ENCODE data around the gene ATF1.

Gene ATF1

DNA sequence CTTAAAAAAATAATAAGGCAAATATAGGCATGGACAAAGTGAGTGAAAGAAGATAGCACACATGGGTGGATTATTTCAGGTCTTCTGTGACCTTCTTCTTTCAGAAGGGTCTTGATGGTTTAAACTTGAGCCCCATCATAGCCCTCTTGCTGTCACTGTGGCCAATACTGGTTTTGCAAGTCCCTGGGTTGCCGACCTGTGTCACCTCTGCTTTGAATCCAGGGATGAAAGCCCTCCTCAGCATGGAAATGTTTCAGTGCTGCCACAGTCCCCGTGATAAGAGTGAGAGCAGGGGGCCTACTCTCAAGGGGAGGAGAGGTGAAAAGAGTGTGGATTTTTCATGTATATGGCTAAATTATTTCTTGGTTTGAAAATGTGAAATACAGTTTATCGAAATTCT lies 30.2 kb upstream of the ATF1 start:
- H3K9me3 ChIP-seq (ENCODE audit: control insufficient read depth, low read length): no peaks in the 10 kb centered on the region
- no peak for DNase-seq (ENCODE audit: low read depth)
- no peak overlapping the region for H3K9ac ChIP-seq (ENCODE audit: low read length)
- peaks cover 5% of the 10 kb centered on the region for H3K4me1 ChIP-seq (ENCODE audit: control insufficient read depth, insufficient read depth, low read length)
- no peak overlapping the region for H3K4me3 ChIP-seq (ENCODE audit: low read length)
- no peaks in the 10 kb centered on the region for H3K27me3 ChIP-seq (replicated peaks; ENCODE audit: control insufficient read depth, insufficient read depth, low read length)
- peaks cover 44% of the 10 kb centered on the region for H3K36me3 ChIP-seq (ENCODE audit: control insufficient read depth, insufficient read depth, low read length, severe bottlenecking)

DNA sequence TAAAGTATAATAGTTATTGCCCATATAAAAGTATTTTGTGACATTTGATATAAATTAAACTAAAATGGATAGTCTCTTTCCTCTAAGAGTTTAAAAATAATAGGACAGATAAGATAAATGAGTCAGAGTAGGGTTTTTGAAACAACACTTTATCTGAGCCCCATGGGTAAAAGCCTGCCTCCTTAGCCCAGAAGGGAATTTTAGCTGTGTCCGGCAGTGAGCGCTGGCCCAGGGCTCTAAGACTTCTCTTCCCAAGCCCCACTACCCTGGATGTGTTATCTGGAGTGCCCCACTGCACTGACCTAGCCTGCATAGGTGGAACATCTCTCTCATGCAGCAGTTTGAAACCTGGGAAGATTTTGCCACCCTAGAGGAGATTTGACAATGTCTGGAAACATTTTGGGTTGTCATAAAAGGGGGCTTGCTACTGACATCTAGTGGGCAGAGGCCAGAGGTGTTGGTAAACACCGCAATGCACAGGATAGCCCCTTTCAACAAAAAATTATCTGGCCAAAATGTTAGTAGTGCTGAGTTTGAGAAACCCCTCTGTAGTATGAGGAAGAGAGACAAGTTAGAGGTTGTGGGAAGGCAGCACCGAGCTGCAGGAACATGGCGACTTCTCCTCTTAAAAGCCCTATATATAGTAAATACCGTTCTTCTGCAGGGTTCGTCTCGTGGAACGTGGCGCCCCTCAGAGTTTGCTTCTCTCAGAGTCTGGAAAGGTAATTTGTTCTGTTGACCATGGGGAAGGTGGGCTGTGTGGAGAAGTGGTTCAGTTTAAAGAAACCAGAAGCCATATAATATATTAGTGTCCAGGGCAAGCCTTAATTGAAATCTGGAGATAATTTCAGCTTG lies 29.3 kb upstream of the ATF1 start:
- no peak overlapping the region for H3K4me3 ChIP-seq (ENCODE audit: low read length)
- no peaks in the 10 kb centered on the region for H3K9me3 ChIP-seq (ENCODE audit: control insufficient read depth, low read length)
- no peak overlapping the region for H3K9ac ChIP-seq (ENCODE audit: low read length)
- H3K27me3 ChIP-seq (replicated peaks; ENCODE audit: control insufficient read depth, insufficient read depth, low read length): no peaks in the 10 kb centered on the region
- peaks cover 5% of the 10 kb centered on the region for H3K4me1 ChIP-seq (ENCODE audit: control insufficient read depth, insufficient read depth, low read length)
- H3K36me3 ChIP-seq (ENCODE audit: control insufficient read depth, insufficient read depth, low read length, severe bottlenecking): peaks cover 45% of the 10 kb centered on the region
- peak; percentile 68 for DNase-seq (ENCODE audit: low read depth)

GRCh38 chr12:50739611-50740010 lies 24.3 kb upstream of the ATF1 start:
- H3K4me3 ChIP-seq (ENCODE audit: low read length): no peak overlapping the region
- no peaks in the 10 kb centered on the region for H3K9me3 ChIP-seq (ENCODE audit: control insufficient read depth, low read length)
- DNase-seq (ENCODE audit: low read depth): no peak
- no peak overlapping the region for H3K9ac ChIP-seq (ENCODE audit: low read length)
- peaks cover 68% of the 10 kb centered on the region for H3K36me3 ChIP-seq (ENCODE audit: control insufficient read depth, insufficient read depth, low read length, severe bottlenecking)
- no peaks in the 10 kb centered on the region for H3K27me3 ChIP-seq (replicated peaks; ENCODE audit: control insufficient read depth, insufficient read depth, low read length)
- H3K4me1 ChIP-seq (ENCODE audit: control insufficient read depth, insufficient read depth, low read length): no peaks in the 10 kb centered on the region

DNA sequence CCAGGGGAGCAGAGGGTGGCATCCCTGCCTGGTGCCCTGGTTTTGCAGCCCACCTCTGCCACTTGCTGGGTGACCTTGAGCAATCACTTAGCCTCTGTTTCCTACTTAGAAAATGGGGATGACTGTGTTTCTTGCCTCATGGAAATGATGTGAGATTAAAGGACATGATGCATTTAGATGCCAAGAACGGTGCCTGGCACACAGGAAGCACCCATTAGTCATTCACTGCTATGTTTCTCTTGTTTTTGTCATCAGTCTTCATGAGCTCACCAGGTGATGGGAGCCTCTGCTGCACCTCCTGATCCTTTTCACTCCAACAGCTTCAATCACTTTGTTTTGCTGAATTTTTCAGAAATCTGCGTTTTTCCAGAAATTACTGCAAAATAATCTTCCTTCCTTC lies 23.6 kb upstream of the ATF1 start:
- peaks cover 73% of the 10 kb centered on the region for H3K36me3 ChIP-seq (ENCODE audit: control insufficient read depth, insufficient read depth, low read length, severe bottlenecking)
- no peaks in the 10 kb centered on the region for H3K9me3 ChIP-seq (ENCODE audit: control insufficient read depth, low read length)

DNA sequence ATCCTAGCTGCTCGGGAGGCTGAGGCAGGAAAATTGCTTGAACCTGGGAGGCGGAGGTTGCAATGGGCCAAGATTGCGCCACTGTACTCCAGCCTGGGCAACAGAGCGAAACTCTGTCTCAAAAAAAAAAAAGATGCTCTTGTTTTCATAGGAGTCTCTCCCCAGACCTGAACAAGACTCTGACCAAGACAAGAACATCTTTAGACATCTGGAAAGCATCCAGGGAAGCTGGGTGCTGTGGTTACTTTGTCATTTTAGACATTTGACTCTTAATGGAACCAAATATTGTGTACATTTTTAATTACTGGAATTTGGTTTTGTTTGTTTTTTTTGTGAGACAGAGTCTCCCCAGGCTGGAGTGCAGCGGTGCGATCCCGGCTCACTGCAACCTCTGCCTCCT lies 21.1 kb upstream of the ATF1 start:
- Histone ChIP-seq H3K9me3 (ENCODE audit: control insufficient read depth, low read length) (no peaks in the 10 kb centered on the region), H3K27me3 (replicated peaks; ENCODE audit: control insufficient read depth, insufficient read depth, low read length) (no peaks in the 10 kb centered on the region), H3K4me3 (ENCODE audit: low read length) (no peak overlapping the region), H3K9ac (ENCODE audit: low read length) (no peak overlapping the region), H3K4me1 (ENCODE audit: control insufficient read depth, insufficient read depth, low read length) (peaks cover 9% of the 10 kb centered on the region), H3K36me3 (ENCODE audit: control insufficient read depth, insufficient read depth, low read length, severe bottlenecking) (peaks cover 61% of the 10 kb centered on the region)
- no peak for DNase-seq (ENCODE audit: low read depth)

More for the DNA sequence above, 23.6 kb upstream of the ATF1 start:
- no peaks in the 10 kb centered on the region for H3K4me1 ChIP-seq (ENCODE audit: control insufficient read depth, insufficient read depth, low read length)
- no peak overlapping the region for H3K4me3 ChIP-seq (ENCODE audit: low read length)
- no peak overlapping the region for H3K9ac ChIP-seq (ENCODE audit: low read length)
- DNase-seq (ENCODE audit: low read depth): no peak
- H3K27me3 ChIP-seq (replicated peaks; ENCODE audit: control insufficient read depth, insufficient read depth, low read length): no peaks in the 10 kb centered on the region

DNA sequence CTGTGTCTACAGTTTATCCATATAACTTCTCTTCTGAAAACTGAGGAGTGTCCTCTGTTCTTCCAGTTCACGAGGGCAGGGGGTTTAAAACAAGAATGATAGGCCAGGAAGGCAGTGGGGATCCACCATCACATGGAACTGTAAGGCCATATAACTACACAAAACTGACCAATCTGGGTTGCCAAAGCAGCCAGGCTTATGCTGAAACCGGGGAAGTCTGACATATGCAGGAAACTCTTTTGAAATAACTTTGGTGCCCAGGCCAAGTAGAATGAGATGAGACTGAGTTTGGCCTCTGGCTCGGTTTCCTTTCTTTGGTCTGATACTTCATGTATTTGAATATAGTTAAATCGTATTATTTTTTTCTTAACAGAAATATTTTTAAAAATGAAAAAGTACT lies 18.0 kb upstream of the ATF1 start:
- Histone ChIP-seq H3K9ac (ENCODE audit: low read length) (no peak overlapping the region), H3K27me3 (replicated peaks; ENCODE audit: control insufficient read depth, insufficient read depth, low read length) (no peaks in the 10 kb centered on the region), H3K9me3 (ENCODE audit: control insufficient read depth, low read length) (no peaks in the 10 kb centered on the region), H3K36me3 (ENCODE audit: control insufficient read depth, insufficient read depth, low read length, severe bottlenecking) (peaks cover 32% of the 10 kb centered on the region), H3K4me3 (ENCODE audit: low read length) (no peak overlapping the region), H3K4me1 (ENCODE audit: control insufficient read depth, insufficient read depth, low read length) (peaks cover 9% of the 10 kb centered on the region)
- DNase-seq (ENCODE audit: low read depth): no peak

GRCh38 chr12:50746431-50746830 lies 17.5 kb upstream of the ATF1 start:
- no peak for DNase-seq (ENCODE audit: low read depth)
- Histone ChIP-seq H3K9me3 (ENCODE audit: control insufficient read depth, low read length) (no peaks in the 10 kb centered on the region), H3K4me1 (ENCODE audit: control insufficient read depth, insufficient read depth, low read length) (peaks cover 9% of the 10 kb centered on the region), H3K4me3 (ENCODE audit: low read length) (no peak overlapping the region), H3K27me3 (replicated peaks; ENCODE audit: control insufficient read depth, insufficient read depth, low read length) (no peaks in the 10 kb centered on the region), H3K9ac (ENCODE audit: low read length) (no peak overlapping the region), H3K36me3 (ENCODE audit: control insufficient read depth, insufficient read depth, low read length, severe bottlenecking) (peaks cover 26% of the 10 kb centered on the region)

- H3K9ac ChIP-seq (ENCODE audit: low read length): no peak overlapping the region
- H3K27me3 ChIP-seq (replicated peaks; ENCODE audit: control insufficient read depth, insufficient read depth, low read length): no peaks in the 10 kb centered on the region
- DNase-seq (ENCODE audit: low read depth): no peak
- H3K9me3 ChIP-seq (ENCODE audit: control insufficient read depth, low read length): no peaks in the 10 kb centered on the region
- no peak overlapping the region for H3K4me3 ChIP-seq (ENCODE audit: low read length)
- peaks cover 20% of the 10 kb centered on the region for H3K36me3 ChIP-seq (ENCODE audit: control insufficient read depth, insufficient read depth, low read length, severe bottlenecking)
- peaks cover 9% of the 10 kb centered on the region for H3K4me1 ChIP-seq (ENCODE audit: control insufficient read depth, insufficient read depth, low read length)
Observed at GRCh38 chr12:50747817-50748216, 16.1 kb upstream of the ATF1 start.

- Histone ChIP-seq H3K27me3 (replicated peaks; ENCODE audit: control insufficient read depth, insufficient read depth, low read length) (no peaks in the 10 kb centered on the region), H3K36me3 (ENCODE audit: control insufficient read depth, insufficient read depth, low read length, severe bottlenecking) (peaks cover 9% of the 10 kb centered on the region), H3K4me3 (ENCODE audit: low read length) (no peak overlapping the region), H3K9ac (ENCODE audit: low read length) (no peak overlapping the region), H3K9me3 (ENCODE audit: control insufficient read depth, low read length) (no peaks in the 10 kb centered on the region), H3K4me1 (ENCODE audit: control insufficient read depth, insufficient read depth, low read length) (peaks cover 9% of the 10 kb centered on the region)
- no peak for DNase-seq (ENCODE audit: low read depth)
Observed at GRCh38 chr12:50749459-50749882, 14.4 kb upstream of the ATF1 start.

DNA sequence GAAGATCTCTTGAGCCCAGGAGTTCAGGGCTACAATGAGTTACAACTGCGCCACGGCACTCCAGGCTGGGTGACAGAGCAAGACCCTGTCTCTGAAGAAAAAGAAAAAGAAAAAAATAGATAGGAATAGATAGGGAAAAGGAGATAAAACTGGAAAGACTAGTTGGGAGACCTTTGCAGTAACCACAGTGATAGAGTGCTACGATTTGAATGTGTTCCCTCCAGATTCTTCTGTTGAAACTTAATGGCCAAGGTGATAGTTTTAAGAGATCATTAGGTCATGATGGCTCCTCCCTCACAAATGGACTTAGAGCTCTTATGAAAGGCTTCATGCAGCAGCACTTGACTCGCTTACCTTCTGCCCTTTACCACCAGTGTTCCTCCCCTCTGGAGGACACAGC lies 13.5 kb upstream of the ATF1 start:
- H3K4me3 ChIP-seq (ENCODE audit: low read length): no peak overlapping the region
- H3K9ac ChIP-seq (ENCODE audit: low read length): no peak overlapping the region
- DNase-seq (ENCODE audit: low read depth): no peak
- H3K9me3 ChIP-seq (ENCODE audit: control insufficient read depth, low read length): no peaks in the 10 kb centered on the region
- peaks cover 9% of the 10 kb centered on the region for H3K4me1 ChIP-seq (ENCODE audit: control insufficient read depth, insufficient read depth, low read length)
- H3K36me3 ChIP-seq (ENCODE audit: control insufficient read depth, insufficient read depth, low read length, severe bottlenecking): peaks cover 3% of the 10 kb centered on the region
- no peaks in the 10 kb centered on the region for H3K27me3 ChIP-seq (replicated peaks; ENCODE audit: control insufficient read depth, insufficient read depth, low read length)

DNA sequence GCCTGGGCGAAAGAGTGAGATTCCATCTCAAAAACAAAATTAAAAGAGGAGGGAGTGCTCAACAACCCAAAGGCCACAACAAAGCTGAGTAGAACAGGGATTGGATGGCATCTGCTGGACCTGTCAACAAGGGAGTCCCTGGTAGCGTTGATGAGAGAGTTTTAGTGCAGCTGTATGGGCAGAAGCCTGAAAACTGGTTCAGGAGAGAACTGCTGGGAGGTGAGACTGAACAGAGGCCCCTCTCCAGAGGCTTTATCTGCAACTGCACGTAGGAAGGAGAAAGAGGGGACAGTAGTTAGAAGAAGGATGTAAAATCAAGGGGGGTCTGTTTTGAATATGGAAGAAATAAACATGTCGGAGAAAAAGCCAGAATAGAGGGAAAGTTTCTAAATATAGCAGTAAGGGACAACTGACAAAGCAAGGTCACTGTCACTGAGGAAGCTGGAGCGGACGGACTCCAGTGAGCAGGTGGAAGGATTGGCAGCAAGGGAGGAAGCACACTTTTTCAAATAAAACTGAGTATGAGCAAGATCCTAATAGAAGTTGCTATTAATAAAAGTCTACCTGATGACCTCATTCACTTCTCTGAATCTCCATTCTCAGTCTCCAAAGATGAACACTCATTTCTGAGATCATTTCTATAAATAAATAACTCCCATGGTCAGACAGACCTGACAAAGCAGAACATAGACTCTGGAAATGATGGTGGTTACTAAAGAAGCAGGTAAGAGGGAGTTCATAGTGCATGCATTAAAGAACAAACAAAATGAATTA lies 11.8 kb upstream of the ATF1 start:
- Histone ChIP-seq H3K4me3 (ENCODE audit: low read length) (no peak overlapping the region), H3K27me3 (replicated peaks; ENCODE audit: control insufficient read depth, insufficient read depth, low read length) (no peaks in the 10 kb centered on the region), H3K9ac (ENCODE audit: low read length) (no peak overlapping the region), H3K4me1 (ENCODE audit: control insufficient read depth, insufficient read depth, low read length) (no peaks in the 10 kb centered on the region), H3K9me3 (ENCODE audit: control insufficient read depth, low read length) (no peaks in the 10 kb centered on the region), H3K36me3 (ENCODE audit: control insufficient read depth, insufficient read depth, low read length, severe bottlenecking) (peaks cover under 1% of the 10 kb centered on the region)
- no peak for DNase-seq (ENCODE audit: low read depth)

Data from adipocyte (in vitro differentiated cells).